SK-N-SH (cell line): ENCODE data around the gene TMEM62.

Experiments
- EP300 ChIP-seq, 2 experiments: IDR thresholded peaks; 2 replicates each; pipeline versions ENCODE4 v1.4.0 to v1.6.1; 2012; ENCODE audit warnings: borderline replicate concordance in 1 of 2, low read depth in 1 of 2, low read length in 1 of 2
- EZH2phosphoT487 ChIP-seq: fragments of 200-600 bp; sonication (generic); IDR thresholded peaks from 2 replicates; pipeline ENCODE4 v1.6.1; 2017; ENCODE audit warnings: low read depth, mixed run types, mild to moderate bottlenecking, antibody characterized with exemption, moderate library complexity, borderline replicate concordance
- GABPA ChIP-seq: IDR thresholded peaks from 2 replicates; pipeline ENCODE4 v1.4.0; 2012; ENCODE audit warnings: low read depth, mild to moderate bottlenecking
- MXI1 ChIP-seq: IDR thresholded peaks from 2 replicates; pipeline ENCODE4 v1.6.1; 2012; ENCODE audit warnings: mild to moderate bottlenecking, low read depth, low read length, improper control_type of control experiment
- RCOR1 ChIP-seq: fragments of 150-350 bp; IDR thresholded peaks from 2 replicates; pipeline ENCODE4 v1.6.1; 2017; ENCODE audit warnings: antibody characterized with exemption, low read length
- RFX5 ChIP-seq: IDR thresholded peaks from 2 replicates; pipeline ENCODE4 v1.6.1; 2012; ENCODE audit warnings: mild to moderate bottlenecking, improper control_type of control experiment, low read length
- TF ChIP-seq, protein P1 (sequence below): fragments of 200-600 bp; sonication (generic); IDR thresholded peaks from 2 replicates; pipeline ENCODE4 v1.6.1; 2017; ENCODE audit warnings: antibody characterized with exemption, mild to moderate bottlenecking, moderate library complexity
- TF ChIP-seq, protein P2 (sequence below): IDR thresholded peaks from 2 replicates; pipeline ENCODE4 v1.4.0; 2012; ENCODE audit warnings: low read depth
- TF ChIP-seq, protein P3 (sequence below): IDR thresholded peaks from 2 replicates; pipeline ENCODE4 v1.6.1; 2012; ENCODE audit warnings: mild to moderate bottlenecking, low read depth, low read length, moderate library complexity

DNA sequence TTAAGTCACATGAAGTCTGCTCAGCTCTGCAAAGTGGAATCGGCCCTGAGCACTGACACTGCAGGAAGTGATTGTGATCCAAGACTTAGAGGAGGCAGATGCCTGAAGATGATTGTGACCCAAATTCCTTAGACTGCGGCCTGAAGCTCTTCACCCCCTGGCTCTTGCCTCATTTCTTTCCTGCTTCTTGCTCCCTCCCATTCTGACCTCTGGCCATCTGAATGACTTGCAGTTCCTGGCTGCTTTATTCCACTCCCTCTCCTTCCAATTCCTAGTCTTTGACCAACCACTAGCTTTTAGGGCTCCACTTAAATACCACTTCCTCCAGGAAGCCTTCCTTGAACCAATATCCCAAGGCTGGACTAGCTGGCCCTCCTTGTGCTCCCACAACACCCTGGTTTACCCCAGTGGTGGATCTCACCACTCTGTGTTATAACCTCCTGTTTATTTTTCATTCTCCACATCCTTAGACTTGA lies 97.3 kb downstream of the TMEM62 start:
- TF ChIP-seq, protein P1, sequence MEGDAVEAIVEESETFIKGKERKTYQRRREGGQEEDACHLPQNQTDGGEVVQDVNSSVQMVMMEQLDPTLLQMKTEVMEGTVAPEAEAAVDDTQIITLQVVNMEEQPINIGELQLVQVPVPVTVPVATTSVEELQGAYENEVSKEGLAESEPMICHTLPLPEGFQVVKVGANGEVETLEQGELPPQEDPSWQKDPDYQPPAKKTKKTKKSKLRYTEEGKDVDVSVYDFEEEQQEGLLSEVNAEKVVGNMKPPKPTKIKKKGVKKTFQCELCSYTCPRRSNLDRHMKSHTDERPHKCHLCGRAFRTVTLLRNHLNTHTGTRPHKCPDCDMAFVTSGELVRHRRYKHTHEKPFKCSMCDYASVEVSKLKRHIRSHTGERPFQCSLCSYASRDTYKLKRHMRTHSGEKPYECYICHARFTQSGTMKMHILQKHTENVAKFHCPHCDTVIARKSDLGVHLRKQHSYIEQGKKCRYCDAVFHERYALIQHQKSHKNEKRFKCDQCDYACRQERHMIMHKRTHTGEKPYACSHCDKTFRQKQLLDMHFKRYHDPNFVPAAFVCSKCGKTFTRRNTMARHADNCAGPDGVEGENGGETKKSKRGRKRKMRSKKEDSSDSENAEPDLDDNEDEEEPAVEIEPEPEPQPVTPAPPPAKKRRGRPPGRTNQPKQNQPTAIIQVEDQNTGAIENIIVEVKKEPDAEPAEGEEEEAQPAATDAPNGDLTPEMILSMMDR, result no peak
- TF ChIP-seq, protein P2, sequence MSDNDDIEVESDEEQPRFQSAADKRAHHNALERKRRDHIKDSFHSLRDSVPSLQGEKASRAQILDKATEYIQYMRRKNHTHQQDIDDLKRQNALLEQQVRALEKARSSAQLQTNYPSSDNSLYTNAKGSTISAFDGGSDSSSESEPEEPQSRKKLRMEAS, result no peak
- TF ChIP-seq RFX5 (no peak), EP300 (IDR thresholded peaks at IDR 0.05; ENCODE audit: borderline replicate concordance in 1 of 2, low read depth in 1 of 2, low read length in 1 of 2) (no peak), RCOR1 (no peak), MXI1 (no peak), GABPA (no peak), EZH2phosphoT487 (no peak)
- TF ChIP-seq, protein P3, sequence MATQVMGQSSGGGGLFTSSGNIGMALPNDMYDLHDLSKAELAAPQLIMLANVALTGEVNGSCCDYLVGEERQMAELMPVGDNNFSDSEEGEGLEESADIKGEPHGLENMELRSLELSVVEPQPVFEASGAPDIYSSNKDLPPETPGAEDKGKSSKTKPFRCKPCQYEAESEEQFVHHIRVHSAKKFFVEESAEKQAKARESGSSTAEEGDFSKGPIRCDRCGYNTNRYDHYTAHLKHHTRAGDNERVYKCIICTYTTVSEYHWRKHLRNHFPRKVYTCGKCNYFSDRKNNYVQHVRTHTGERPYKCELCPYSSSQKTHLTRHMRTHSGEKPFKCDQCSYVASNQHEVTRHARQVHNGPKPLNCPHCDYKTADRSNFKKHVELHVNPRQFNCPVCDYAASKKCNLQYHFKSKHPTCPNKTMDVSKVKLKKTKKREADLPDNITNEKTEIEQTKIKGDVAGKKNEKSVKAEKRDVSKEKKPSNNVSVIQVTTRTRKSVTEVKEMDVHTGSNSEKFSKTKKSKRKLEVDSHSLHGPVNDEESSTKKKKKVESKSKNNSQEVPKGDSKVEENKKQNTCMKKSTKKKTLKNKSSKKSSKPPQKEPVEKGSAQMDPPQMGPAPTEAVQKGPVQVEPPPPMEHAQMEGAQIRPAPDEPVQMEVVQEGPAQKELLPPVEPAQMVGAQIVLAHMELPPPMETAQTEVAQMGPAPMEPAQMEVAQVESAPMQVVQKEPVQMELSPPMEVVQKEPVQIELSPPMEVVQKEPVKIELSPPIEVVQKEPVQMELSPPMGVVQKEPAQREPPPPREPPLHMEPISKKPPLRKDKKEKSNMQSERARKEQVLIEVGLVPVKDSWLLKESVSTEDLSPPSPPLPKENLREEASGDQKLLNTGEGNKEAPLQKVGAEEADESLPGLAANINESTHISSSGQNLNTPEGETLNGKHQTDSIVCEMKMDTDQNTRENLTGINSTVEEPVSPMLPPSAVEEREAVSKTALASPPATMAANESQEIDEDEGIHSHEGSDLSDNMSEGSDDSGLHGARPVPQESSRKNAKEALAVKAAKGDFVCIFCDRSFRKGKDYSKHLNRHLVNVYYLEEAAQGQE, result no peak
